Amygdala (tissue), 56 donors: ENCODE measurements around the gene DAGLB.
A peak's percentile ranks its signal among the peaks of the same experiment; 100 is the strongest.
"Not testable (repeated sequence)": the region's sequence is repeated elsewhere in the genome, so short reads cannot be mapped to it uniquely, and the experiment has no call there.

Experiments used
- DNase-seq, 56 donors: peaks; one replicate each; lab custom pipeline; 2025; lab: John Stamatoyannopoulos, UW

Gene DAGLB

GRCh38 chr7:6461946-6462550 lies 14.3 kb upstream of the DAGLB start:
- no peak for DNase-seq

GRCh38 chr7:6460990-6461584 lies 13.3 kb upstream of the DAGLB start:
- no peak for DNase-seq

GRCh38 chr7:6460303-6460702 lies 12.5 kb upstream of the DAGLB start:
- no peak for DNase-seq

- not testable (repeated sequence) for DNase-seq
Measured at GRCh38 chr7:6458676-6459075, 10.9 kb upstream of the DAGLB start.

GRCh38 chr7:6453734-6454133 lies 6.0 kb upstream of the DAGLB start:
- DNase-seq = no peak

- no peak for DNase-seq
Measured at GRCh38 chr7:6451224-6451705, 3.5 kb upstream of the DAGLB start.

- DNase-seq = not testable (repeated sequence)
Measured at GRCh38 chr7:6450591-6450990, 2.8 kb upstream of the DAGLB start.

- not testable (repeated sequence) for DNase-seq
Measured at GRCh38 chr7:6449884-6450283, 2.1 kb upstream of the DAGLB start.

- no peak for DNase-seq
Measured at GRCh38 chr7:6448943-6449543, 1.3 kb upstream of the DAGLB start.

- peak in 33 of 56 donors; percentile 15 to 72 (median 44) for DNase-seq
Measured at GRCh38 chr7:6446838-6447580, 745 bp downstream of the DAGLB start.

GRCh38 chr7:6444516-6445269 lies 3.1 kb downstream of the DAGLB start:
- DNase-seq = no peak

GRCh38 chr7:6443372-6443941 lies 4.3 kb downstream of the DAGLB start:
- no peak for DNase-seq

GRCh38 chr7:6442114-6442513 lies 5.6 kb downstream of the DAGLB start:
- DNase-seq = no peak

GRCh38 chr7:6440381-6440780 lies 7.4 kb downstream of the DAGLB start:
- DNase-seq = no peak

GRCh38 chr7:6438427-6438826 lies 9.3 kb downstream of the DAGLB start:
- no peak for DNase-seq

GRCh38 chr7:6437251-6437650 lies 10.5 kb downstream of the DAGLB start:
- DNase-seq = no peak

- peak in 21 of 56 donors; percentile 15 to 65 (median 30) for DNase-seq
Measured at GRCh38 chr7:6436385-6436685, 11.4 kb downstream of the DAGLB start.

GRCh38 chr7:6435486-6436384 lies 12.0 kb downstream of the DAGLB start:
- peak in 50 of 56 donors; percentile 23 to 83 (median 60) for DNase-seq
